Prostate gland (tissue), 2 donors: ENCODE results near the gene NPPC. TPM values are rescaled to one million over a fixed set of nuclear protein-coding genes. Genes with fewer than 3 reads are reported as not detected.

Experiments used
- DNase-seq: peaks from one replicate; pipeline ENCODE4 v3.0.0-alpha.2; 2019; ENCODE audit warnings: low spot score
- H3K27ac ChIP-seq, 2 donors: fragments of 200-600 bp; sonication (generic); 2 replicates each; pipeline ENCODE4 v1.5.1; 2017 to 2019
- H3K27me3 ChIP-seq: fragments of 200-600 bp; sonication (generic); replicated peaks from 2 replicates; pipeline ENCODE4 v1.5.1; 2019; ENCODE audit not compliant: insufficient read depth
- H3K36me3 ChIP-seq, 2 donors: fragments of 200-600 bp; sonication (generic); 1 replicate in 1 of 2; 2 replicates in 1 of 2; pipeline versions ENCODE4 v1.5.1 to v1.8.1; 2017 to 2019
- H3K4me1 ChIP-seq: fragments of 200-600 bp; sonication (generic); replicated peaks from 2 replicates; pipeline ENCODE4 v1.5.1; 2019
- H3K4me3 ChIP-seq, 2 donors: fragments of 200-600 bp; sonication (generic); 2 replicates each; pipeline ENCODE4 v1.5.1; 2017 to 2019
- H3K9me3 ChIP-seq: fragments of 200-600 bp; sonication (generic); 2 replicates; pipeline ENCODE4 v1.5.1; 2017
- CTCF ChIP-seq, 4 experiments: fragments of 200-600 bp in 2 of 4; fragments of 450-650 bp in 2 of 4; sonication (generic) in 2 of 4; IDR thresholded peaks; 1 replicate in 3 of 4; 2 replicates in 1 of 4; pipeline ENCODE4 v1.5.1; 2016 to 2019; ENCODE audit warnings: antibody characterized with exemption in 4 of 4, mild to moderate bottlenecking in 2 of 4, moderate library complexity in 2 of 4
- POLR2A ChIP-seq: fragments of 450-650 bp; IDR thresholded peaks from one replicate; pipeline ENCODE4 v1.6.1; 2016; ENCODE audit warnings: antibody characterized with exemption, mild to moderate bottlenecking
- POLR2AphosphoS5 ChIP-seq: sonication (generic); formaldehyde crosslinking; IDR thresholded peaks from one replicate; pipeline ENCODE4 v1.6.1; 2017; ENCODE audit warnings: antibody characterized with exemption
- WGBS: methylation state at CpG from one replicate; pipeline ENCODE4 v1.1.5; 2018; 5-methylcytosine and 5-hydroxymethylcytosine counted together
- intact Hi-C: fragments of 100-400 bp; cut with DNase I; formaldehyde crosslinking; loops from one replicate; pipeline ENCODE4 v1.14.2; 2022
- total RNA-seq, 2 donors: library from RNA; depleted of rRNA; stranded (reverse); fragments of >200 nt; gene quantifications; one replicate each; pipeline ENCODE4 v1.1.0, GENCODE V29; 2016

NPPC gene
- 1 to 10 TPM; 3.2 to 6.4 TPM for total RNA-seq

- Histone ChIP-seq H3K4me3 (peak within 1 kb of the TSS; percentile 27 to 28), H3K27me3 (peaks cover 3% of the 10 kb centered on the region), H3K36me3 (no peaks in the 10 kb centered on the region), H3K9me3 (no peaks in the 10 kb centered on the region), H3K27ac (no peak within 1 kb of the TSS), H3K4me1 (peaks cover 6% of the 10 kb centered on the region)
- 0% methylated on average over 11 of the region's 54 CpGs for WGBS
- TF ChIP-seq CTCF (IDR thresholded peaks at IDR 0.05) (peak in 2 of 4 experiments; percentile 35 to 42), POLR2A (no peak), POLR2AphosphoS5 (no peak)
- DNase-seq, result peak; percentile 29
- intact Hi-C loops, result loop anchor here (5.0 kb wide), 1 partner anchor 216 kb away; no protein-coding TSS in a partner anchor
Measured at GRCh38 chr2:231926180-231926741, at the start of gene NPPC. TSS of gene NPPC (minus strand) at chr2:231926396. CDS start at chr2:231926249, 147 bp downstream.

- Histone ChIP-seq H3K27ac (no peak overlapping the region), H3K4me1 (no peaks in the 10 kb centered on the region), H3K27me3 (no peaks in the 10 kb centered on the region), H3K9me3 (no peaks in the 10 kb centered on the region), H3K4me3 (no peak overlapping the region), H3K36me3 (no peaks in the 10 kb centered on the region)
- DNase-seq, result no peak
- 86% methylated on average over 2 of the region's 2 CpGs for WGBS
- TF ChIP-seq POLR2AphosphoS5 (no peak), POLR2A (no peak), CTCF (IDR thresholded peaks at IDR 0.05) (no peak)
- intact Hi-C loops, result no loop called here
Measured at GRCh38 chr2:231975001-231975400, 48.8 kb upstream of the NPPC start.

- no peak overlapping the region for H3K27ac ChIP-seq
- H3K36me3 ChIP-seq, result no peaks in the 10 kb centered on the region
- no peaks in the 10 kb centered on the region for H3K4me1 ChIP-seq
- H3K27me3 ChIP-seq, result no peaks in the 10 kb centered on the region
- WGBS, result 93% methylated on average over 3 of the region's 3 CpGs
- intact Hi-C loops, result no loop called here
- H3K9me3 ChIP-seq, result no peaks in the 10 kb centered on the region
- DNase-seq, result no peak
- TF ChIP-seq CTCF (IDR thresholded peaks at IDR 0.05) (no peak), POLR2AphosphoS5 (no peak), POLR2A (no peak)
- no peak overlapping the region for H3K4me3 ChIP-seq
Measured at GRCh38 chr2:231970461-231970860, 44.3 kb upstream of the NPPC start.

- intact Hi-C loops, result loop anchor here (10.0 kb wide), 1 partner anchor 184 kb away; the partner anchor contains the start of genes COPS7B and PDE6D
Measured at GRCh38 chr2:231968820-231969219, 42.6 kb upstream of the NPPC start.

More at GRCh38 chr2:231968820-231969219, 42.6 kb upstream of the NPPC start:
- no peak for DNase-seq
- peaks cover 3% of the 10 kb centered on the region for H3K4me1 ChIP-seq
- no peak for TF ChIP-seq CTCF (IDR thresholded peaks at IDR 0.05)
- TF ChIP-seq POLR2A, result no peak
- TF ChIP-seq POLR2AphosphoS5, result no peak
- H3K27me3 ChIP-seq, result no peaks in the 10 kb centered on the region
- no peaks in the 10 kb centered on the region for H3K9me3 ChIP-seq
- no peak overlapping the region for H3K4me3 ChIP-seq
- H3K36me3 ChIP-seq, result no peaks in the 10 kb centered on the region
- 96% methylated on average over 6 of the region's 6 CpGs for WGBS
- no peak overlapping the region for H3K27ac ChIP-seq
